GM20431 (cell line): ENCODE data around the gene PERM1.
"Not testable (repeated sequence)": the region's sequence is repeated elsewhere in the genome, so short reads cannot be mapped to it uniquely, and the experiment has no call there.

Experiments used
- in situ Hi-C: fragments of 300-500 bp; cut with MseI, MboI; formaldehyde crosslinking; loops from one replicate; pipeline ENCODE4 v1.15.0; 2020; ENCODE audit warnings: low sequenced_read_pairs; ENCODE audit not compliant: unreplicated experiment

The PERM1 gene

GRCh38 chr1:980137-980571 is 1.7 kb downstream of the PERM1 start:
- in situ Hi-C loops = no loop called here

DNA sequence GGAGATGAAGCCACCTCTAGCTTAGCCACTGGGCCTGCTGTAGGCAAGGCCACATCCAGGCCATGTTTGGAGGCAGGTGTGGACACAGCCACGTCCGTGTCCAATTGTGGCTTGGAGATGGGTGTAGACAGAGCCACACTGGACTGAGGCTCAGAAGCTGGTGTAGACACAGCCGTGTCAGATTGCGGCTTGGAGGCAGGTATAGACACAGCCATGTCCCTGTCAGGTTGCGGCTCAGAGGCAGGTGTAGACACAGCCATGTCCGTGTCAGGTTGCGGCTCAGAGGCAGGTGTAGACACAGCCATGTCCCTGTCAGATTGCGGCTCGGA is 2.2 kb downstream of the PERM1 start:
- in situ Hi-C loops = no loop called here

DNA sequence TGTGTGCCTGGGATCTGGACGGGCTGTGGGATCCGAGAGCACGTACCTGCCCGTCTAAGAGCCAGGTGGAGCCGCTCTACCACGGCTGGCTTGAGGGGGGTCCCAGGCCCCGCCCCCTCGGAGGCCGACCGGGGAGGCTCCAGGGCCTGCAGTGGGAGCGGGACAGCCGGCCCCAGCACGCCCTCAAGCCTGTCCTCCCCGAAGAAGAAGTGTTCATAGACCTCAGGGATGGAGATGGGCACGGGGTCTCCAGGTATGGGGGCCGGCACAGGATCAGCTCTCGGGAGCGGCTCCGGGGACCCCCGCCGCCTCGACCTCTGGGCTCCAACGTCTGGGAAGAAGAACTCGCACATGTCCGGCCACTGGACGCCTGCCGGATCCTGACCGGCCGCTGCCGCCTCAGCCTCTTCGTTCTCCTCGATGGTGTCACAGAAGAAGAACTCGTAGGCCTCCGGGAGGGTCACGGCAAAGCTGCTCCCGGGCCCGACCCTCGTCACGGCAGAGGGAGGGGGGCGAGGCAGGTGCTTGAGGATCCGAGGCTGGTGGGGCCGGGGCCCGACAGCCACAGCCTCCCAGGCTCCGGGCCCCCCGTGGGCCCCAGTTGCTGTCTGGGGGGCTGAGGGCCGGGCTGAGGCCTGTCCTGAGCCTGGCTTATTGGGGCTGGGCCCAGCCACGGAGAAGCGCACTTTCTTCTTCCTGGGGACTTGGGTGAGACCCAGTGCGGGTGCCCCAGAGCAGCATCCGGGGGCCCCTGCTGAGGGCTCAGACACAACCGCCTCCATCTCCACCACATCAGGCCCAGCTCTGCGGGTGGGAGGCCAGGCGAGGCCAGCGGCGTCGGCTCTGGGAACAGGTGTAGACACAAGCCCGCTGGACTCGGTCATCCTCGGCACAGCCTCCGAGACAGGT is 2.8 kb downstream of the PERM1 start:
- in situ Hi-C loops = no loop called here

DNA sequence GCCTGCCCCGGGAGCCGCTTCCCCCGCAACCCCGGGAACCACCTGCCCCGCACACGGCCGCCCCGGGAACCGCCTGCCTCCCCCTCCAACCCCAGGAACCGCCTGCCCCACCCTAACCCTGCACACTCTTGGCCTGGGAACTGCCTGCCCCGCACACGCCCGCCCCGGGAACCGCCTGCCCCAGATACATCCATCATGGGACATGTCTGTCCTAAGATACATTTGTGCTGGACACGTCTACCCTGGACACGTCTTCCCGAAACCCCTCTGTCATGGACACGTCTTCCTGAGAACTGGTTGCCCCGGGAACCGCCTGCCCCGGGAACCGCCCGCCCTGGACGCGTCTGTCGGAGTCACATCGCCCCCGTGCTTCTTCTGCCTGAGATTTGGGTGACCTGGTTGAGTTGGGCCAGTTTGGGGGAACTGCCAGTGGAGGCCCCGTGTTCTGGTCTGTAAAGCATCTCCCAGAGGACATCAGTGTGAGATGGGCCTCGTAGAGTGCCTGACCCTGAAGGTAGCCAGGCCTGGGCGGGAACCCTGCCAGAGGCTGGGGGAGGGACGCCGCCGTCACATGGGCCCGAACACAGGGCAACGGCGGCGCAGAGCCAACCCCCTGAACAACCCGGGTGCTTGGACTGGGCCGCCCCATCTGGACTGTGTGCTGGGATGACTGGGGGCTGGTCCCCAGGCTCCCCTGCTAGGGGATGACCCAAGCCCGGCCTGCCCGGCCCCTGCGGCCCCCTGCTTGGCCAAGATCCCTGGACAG is 3.6 kb downstream of the PERM1 start:
- in situ Hi-C loops = no loop called here

DNA sequence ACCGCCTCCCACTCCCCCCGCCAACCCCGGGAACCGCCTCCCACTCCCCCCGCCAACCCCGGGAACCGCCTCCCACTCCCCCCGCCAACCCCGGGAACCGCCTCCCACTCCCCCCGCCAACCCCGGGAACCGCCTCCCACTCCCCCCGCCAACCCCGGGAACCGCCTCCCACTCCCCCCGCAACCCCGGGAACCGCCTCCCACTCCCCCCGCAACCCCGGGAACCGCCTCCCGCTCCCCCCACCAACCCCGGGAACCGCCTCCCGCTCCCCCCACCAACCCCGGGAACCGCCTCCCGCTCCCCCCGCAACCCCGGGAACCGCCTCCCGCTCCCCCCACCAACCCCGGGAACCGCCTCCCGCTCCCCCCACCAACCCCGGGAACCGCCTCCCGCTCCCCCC is 5.1 kb downstream of the PERM1 start:
- in situ Hi-C loops = not testable (repeated sequence)

DNA sequence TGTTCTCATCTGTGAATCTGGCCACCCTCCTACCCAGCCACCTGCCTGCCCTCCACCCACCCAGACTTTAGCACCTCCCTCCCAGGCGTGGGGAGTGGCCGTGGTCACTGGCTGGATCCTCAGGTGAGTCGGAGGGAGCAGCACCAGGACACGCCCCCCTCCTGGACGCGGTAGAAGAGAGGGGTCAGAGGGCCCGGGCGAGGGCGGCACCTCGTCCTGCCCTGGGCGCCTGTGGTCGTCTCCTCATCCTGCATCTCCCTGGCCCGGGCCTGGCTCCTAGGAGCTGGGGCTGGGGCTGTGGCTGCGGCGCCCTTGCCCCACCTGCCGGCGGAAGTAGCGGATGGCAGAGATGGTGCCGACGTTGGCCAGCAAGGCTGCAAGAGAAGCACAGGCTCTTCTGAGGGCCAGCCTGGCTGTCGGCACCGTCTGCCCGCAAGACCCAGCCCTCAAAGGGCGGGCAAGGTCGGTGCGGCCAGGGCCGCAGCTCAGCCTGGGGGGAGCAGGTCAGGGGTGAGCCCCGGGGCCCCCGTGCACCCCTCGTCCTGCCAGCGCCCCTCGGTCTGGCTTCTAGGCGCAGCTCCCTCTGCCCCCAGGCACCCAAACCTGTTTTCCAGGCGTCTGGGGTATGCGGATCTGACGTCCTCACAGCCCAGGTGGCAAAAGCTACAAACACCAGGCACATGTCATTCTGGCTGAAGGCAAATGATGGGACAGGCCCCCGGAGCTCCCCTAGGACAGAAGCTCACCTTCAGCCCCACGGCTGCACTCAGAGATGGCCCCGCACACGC is 5.8 kb downstream of the PERM1 start:
- in situ Hi-C loops = no loop called here

DNA sequence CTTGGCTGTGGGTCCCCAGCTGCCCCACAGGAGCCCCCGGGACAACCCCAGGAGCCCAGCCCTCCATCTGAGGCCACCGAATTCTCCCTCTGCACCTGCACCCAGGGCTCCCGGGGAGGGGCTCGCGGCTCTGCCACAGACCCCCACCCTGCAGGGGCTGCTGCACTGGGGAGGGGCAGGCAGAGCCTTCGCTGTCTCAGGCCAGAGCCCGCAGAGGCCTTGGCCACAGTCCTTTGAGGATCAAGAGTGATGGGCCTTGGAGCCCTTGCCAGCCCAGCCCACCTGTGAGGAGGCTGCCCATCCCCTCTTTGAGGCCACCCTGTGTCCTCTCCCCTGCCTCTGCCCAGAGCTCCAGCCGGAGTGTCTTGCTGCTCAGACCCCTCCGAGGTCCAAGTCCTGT is 6.5 kb downstream of the PERM1 start:
- in situ Hi-C loops = no loop called here

DNA sequence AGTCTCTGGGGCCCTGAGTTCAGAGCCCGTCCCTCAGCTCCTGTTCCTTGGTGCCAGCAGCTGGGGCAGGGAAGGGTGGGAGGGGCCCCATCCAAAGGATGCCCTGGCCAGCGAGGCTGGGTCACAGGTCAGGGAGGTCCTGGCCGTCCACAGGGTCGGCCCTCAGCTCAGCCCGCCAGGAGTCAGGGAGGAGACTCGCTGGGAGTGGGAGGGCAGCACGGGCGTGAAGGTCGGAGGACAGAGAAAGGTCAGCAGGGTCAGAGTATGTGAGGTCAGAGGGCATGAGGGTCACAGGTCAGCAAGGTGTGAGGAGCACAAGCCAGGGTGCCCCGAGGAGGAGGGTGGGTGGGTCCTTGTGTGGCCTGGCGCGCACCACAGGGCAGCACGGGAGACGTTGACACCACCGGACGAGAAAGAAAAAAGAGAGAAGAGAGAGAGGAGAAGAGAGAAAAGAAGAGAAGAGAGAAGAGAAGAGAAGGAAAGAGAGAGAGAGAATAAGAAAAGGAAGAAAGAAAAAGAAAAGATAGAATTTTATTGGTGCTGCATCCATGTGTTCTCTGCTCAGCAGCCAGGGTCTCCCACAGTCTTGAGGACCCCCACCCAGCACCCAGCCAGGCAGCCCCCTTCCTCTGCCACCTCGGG is 7.1 kb downstream of the PERM1 start:
- in situ Hi-C loops = no loop called here

GRCh38 chr1:974293-974640 is 7.6 kb downstream of the PERM1 start:
- in situ Hi-C loops = no loop called here

DNA sequence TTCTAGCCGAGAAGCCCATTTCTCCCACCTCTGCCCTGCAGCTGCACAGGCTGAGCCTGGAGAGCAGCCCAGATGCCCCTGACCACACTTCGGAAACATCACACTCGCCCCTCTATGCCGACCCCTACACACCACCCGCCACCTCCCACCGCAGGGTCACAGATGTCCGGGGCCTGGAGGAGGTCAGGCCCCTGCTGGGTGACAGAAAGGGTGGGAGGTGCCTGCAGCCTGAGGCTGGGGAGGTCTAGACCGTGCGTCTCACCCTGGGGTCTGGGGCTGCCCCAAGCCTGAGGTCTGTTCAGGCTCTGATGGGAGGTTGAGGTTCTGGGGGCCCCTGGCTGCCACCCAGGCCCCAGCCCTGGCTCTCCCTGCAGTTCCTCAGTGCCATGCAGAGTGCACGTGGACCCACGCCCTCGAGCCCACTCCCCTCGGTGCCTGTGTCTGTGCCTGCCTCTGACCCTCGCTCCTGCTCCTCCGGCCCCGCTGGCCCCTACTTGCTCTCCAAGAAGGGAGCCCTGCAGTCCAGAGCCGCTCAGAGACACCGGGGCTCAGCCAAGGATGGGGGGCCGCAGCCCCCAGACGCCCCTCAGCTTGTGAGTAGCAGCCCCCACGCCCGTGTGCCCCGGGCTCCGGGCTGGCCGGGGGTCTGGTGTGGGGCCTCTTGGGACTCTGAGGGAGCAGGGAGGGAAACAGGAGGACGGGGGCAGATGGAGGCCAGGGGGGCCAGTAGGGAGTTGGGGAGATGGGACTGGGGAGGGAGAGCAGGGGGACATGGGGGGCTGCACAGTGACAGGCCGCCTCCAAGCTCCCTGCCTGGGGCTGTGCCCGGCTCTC is 8.2 kb downstream of the PERM1 start:
- in situ Hi-C loops = no loop called here

GRCh38 chr1:972726-973458 is 9.0 kb downstream of the PERM1 start:
- in situ Hi-C loops = no loop called here

DNA sequence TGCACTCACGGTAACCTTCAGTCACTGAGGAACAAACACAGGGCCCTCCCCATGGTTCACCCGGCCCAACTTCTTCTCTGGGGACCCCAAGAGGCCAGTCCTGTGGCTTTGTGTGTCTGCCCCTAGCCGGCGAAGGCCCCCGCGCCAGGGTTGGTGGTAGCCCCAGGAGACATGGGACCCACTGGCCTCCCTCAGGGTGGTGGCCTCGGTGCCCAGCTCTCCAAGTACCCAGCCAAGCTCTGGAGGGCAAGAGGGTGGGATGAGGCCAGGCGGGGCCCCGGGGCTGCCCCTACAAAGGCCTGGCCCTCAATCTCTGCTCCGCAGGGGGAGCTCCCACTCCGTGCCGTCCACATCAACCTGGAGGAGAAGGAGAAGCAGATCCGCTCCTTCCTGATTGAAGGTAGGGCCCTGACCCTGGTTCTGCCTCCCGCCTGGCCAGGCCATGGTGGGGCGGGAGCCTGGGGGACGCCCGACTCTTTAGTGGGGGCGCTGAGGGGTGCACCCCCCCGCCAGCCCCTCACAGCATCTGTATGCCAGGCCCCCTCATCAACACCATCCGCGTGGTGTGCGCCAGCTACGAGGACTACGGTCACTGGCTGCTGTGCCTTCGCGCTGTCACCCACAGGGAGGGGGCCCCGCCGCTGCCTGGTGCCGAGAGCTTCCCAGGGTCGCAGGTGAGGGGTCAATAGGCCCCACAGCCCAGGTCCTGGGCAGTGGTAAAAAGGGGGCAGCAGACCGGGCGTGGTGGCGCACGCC is 10.0 kb downstream of the PERM1 start:
- in situ Hi-C loops = no loop called here

DNA sequence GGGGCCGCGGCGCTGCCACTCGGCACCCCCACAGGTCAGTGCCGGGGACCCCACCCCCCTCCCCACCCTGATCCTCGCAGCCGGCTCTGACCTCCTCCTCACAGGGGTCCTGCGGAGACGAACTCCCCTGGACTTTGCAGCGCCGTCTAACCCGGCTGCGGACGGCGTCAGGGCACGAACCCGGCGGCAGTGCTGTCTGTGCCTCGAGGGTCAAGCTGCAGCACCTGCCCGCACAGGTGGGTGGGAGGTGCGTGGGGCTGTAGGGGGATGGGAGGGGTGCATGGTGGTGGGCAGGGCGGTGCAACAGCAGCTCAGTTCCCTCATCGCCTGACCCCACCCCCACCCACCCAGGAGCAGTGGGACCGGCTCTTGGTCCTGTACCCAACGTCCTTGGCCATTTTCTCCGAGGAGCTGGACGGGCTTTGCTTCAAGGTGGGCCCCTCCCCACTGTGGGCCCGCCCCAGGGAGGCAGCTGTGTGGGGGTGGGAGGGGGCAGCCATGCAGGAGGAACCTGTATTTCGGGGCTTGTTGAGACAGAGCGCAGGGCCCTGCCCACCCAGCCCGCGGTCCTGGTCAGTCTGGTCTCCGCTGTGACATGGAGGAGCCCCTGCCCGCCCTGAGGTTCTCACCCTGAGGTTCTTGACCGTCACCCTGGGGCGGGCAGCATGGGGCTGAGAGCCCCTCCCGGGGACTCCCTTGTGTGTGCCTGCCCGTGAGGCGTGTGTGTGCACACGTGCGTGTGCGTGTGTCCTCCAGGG is 10.7 kb downstream of the PERM1 start:
- in situ Hi-C loops = no loop called here

DNA sequence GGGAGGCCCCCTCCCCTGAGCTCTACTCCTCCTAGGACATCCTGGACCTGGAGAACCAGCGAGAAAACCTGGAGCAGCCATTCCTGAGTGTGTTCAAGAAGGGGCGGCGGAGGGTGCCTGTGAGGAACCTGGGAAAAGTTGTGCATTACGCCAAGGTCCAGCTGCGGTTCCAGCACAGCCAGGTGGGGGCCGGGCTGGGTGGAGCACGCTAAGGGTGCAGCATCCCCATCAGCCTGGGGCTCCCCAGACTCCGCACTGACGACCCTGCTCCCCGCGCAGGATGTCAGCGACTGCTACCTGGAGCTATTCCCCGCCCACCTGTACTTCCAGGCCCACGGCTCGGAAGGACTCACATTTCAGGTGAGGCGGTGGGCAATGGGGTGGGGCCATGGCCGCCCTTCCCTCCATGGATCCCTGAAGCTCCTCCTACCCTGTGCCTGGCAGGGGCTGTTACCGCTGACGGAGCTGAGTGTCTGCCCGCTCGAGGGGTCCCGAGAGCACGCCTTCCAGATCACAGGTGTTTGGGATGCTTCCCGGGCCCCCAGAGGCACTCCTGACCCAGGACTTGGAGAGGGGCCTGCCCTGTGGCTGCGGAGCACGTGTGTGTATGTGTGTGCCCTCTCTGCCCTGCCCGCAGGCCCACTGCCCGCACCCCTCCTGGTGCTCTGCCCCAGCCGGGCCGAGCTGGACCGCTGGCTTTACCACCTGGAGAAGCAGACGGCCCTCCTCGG is 11.5 kb downstream of the PERM1 start:
- in situ Hi-C loops = no loop called here

GRCh38 chr1:969260-969855 is 12.5 kb downstream of the PERM1 start:
- in situ Hi-C loops = no loop called here
